ENCODE measurements around the gene JPT1.

DNA sequence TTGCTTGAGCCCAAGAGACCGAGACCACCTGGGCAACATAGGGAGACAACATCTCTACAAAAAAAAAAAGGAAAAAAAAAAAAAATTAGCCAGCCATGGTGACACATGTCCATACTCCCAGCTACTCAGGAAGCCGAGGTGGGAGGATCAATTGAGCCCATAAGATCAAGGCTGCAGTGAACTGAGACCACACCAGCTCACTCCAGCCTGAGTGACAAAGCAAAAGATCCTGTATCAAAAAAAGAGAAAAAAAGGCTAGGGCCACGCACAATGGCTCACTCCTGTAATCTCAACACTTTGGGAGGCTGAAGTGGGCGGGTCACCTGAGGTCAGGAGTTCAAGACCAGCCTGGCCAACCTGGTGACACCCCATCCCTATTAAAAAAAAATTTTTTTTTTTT is 14.7 kb upstream of the JPT1 start:
- TF ChIP-seq CTCF (IDR thresholded peaks at IDR 0.05) (no peak), POLR2A (IDR thresholded peaks at IDR 0.05) (no peak)

Data from vagina (tissue), 2 donors.